Large intestine (tissue), 3 donors: ENCODE results near the gene DDO. TPM values are rescaled to one million over a fixed set of nuclear protein-coding genes. Genes with fewer than 3 reads are reported as not detected.

ENCODE experiments used
- DNase-seq, 2 donors: peaks; one replicate each; pipeline versions ENCODE4 v3.0.0 to v3.0.0-alpha.2; 2013
- H3K27ac ChIP-seq: one replicate; pipeline ENCODE4 v1.5.1; 2013; ENCODE audit warnings: low read length
- H3K27me3 ChIP-seq: 2 replicates; pipeline ENCODE4 v1.6.1; 2013; ENCODE audit warnings: low read length; ENCODE audit not compliant: control insufficient read depth, insufficient read depth
- H3K36me3 ChIP-seq: 2 replicates; pipeline ENCODE4 v1.6.1; 2013; ENCODE audit warnings: low read length; ENCODE audit not compliant: control insufficient read depth, insufficient read depth
- H3K4me1 ChIP-seq: one replicate; pipeline ENCODE4 v1.6.1; 2013; ENCODE audit warnings: low read length; ENCODE audit not compliant: control insufficient read depth, insufficient read depth
- H3K4me3 ChIP-seq: one replicate; pipeline ENCODE4 v1.5.1; 2013; ENCODE audit warnings: low read length
- H3K9me3 ChIP-seq: one replicate; pipeline ENCODE4 v1.6.1; 2013; ENCODE audit warnings: mild to moderate bottlenecking, low read depth, low read length, moderate library complexity; ENCODE audit not compliant: control insufficient read depth
- WGBS: methylation state at CpG from one replicate; pipeline ENCODE4 v1.1.5; 2013; ENCODE audit warnings: low lambda C conversion rate; ENCODE audit not compliant: insufficient coverage; 5-methylcytosine and 5-hydroxymethylcytosine counted together
- polyA plus RNA-seq: library from polyadenylated mRNA; unstranded; fragments of 120-200 nt; gene quantifications from one replicate; pipeline ENCODE4 v1.2.1, GENCODE V29; 2013

The DDO gene
- polyA plus RNA-seq, 1 donor = 5.2 TPM

DNA sequence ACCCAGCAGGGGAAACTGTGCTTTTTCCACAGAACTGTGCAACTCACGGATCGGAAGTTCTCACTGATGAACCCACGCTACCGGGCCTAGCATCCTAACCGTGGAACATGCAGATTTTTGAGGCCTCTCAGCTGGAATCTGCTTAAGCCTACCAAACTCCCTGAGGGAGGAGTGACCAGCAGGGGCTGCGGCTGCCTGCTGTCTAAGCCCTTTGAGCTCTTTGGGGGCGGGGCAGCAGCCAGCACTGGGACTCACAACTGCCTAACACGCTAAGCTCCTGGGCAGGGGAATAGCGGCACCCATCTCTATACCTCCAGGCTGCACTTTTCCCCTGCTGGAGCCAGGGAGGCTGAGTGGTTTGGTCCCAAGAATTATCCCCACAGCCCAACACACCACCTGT, 36.8 kb downstream of the DDO start:
- Histone ChIP-seq H3K9me3 (no peaks in the 10 kb centered on the region), H3K36me3 (no peaks in the 10 kb centered on the region), H3K4me1 (no peaks in the 10 kb centered on the region), H3K4me3 (no peak overlapping the region), H3K27me3 (no peaks in the 10 kb centered on the region), H3K27ac (no peak overlapping the region)
- no peak for DNase-seq
- no CpG with 5 or more reads among the region's 9 CpGs for WGBS

DNA sequence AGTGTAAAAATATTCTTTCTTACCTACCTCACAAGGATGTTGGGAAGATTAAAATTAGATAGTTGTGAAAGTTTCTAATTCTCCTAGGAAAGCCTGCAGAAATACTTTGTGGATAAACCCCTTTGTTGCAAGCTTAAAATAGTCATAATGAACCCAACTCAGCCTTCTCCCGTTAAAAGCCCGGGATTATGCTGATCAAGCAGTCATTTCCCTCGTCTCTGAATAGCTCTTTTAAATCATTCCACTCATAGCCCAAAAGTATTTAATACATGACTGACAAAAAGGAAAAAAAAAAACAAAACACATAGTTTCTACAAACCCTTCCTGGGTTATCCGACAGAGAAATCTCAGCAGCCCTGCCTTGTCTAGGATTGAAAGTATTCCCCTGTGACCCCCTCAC, 46.3 kb downstream of the DDO start:
- no CpG with 5 or more reads among the region's 4 CpGs for WGBS
- H3K27ac ChIP-seq = no peak overlapping the region

DNA sequence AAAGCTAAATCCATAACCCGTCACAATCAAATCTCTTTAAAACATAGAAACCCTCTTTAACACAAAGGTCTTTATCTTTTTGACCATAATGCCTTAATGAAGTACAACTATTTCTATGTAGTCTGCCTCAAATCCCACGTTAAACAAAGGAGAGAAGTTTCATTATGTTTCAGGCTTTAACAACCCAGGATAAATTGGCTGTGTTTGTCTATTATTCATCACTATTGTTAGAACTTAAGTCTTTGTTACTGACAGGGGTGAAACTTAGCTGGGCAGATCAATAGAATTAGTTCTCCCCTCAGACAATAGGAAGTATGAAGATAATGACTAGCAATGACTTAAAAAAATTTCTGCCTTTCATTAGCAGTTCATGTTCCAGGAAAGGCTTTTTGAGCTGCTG, 47.1 kb downstream of the DDO start:
- Histone ChIP-seq H3K27ac (no peak overlapping the region), H3K4me3 (no peak overlapping the region), H3K27me3 (no peaks in the 10 kb centered on the region), H3K9me3 (no peaks in the 10 kb centered on the region), H3K36me3 (no peaks in the 10 kb centered on the region), H3K4me1 (no peaks in the 10 kb centered on the region)
- no peak for DNase-seq
- 100% methylated on average over 1 of the region's 2 CpGs for WGBS

More for the DNA sequence above, 46.3 kb downstream of the DDO start:
- no peaks in the 10 kb centered on the region for H3K9me3 ChIP-seq
- no peaks in the 10 kb centered on the region for H3K27me3 ChIP-seq
- H3K36me3 ChIP-seq = no peaks in the 10 kb centered on the region
- no peak overlapping the region for H3K4me3 ChIP-seq
- no peak for DNase-seq
- no peaks in the 10 kb centered on the region for H3K4me1 ChIP-seq

DNA sequence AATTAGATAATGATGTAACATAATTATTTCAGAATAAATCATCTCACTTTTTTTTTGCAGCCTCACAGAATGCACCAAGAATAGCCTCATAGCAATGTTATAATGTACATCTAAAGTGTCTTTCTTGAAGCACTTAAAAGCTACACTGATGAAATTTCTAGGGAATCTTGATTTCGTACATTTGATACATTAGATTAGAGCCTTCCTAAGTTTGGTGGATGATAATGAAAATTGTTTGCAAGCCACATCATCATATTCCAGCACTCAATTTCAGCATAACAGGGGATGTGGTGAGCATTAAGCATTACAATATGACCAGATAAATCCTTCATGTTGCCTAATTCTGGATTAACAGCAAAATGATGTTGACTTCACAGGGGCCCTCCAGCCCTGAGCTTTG, 47.5 kb downstream of the DDO start:
- no peaks in the 10 kb centered on the region for H3K4me1 ChIP-seq
- H3K9me3 ChIP-seq = no peaks in the 10 kb centered on the region
- no peak overlapping the region for H3K27ac ChIP-seq
- no peak for DNase-seq
- H3K27me3 ChIP-seq = no peaks in the 10 kb centered on the region
- no peaks in the 10 kb centered on the region for H3K36me3 ChIP-seq
- no CpG with 5 or more reads among the region's 1 CpG for WGBS
- H3K4me3 ChIP-seq = no peak overlapping the region

DNA sequence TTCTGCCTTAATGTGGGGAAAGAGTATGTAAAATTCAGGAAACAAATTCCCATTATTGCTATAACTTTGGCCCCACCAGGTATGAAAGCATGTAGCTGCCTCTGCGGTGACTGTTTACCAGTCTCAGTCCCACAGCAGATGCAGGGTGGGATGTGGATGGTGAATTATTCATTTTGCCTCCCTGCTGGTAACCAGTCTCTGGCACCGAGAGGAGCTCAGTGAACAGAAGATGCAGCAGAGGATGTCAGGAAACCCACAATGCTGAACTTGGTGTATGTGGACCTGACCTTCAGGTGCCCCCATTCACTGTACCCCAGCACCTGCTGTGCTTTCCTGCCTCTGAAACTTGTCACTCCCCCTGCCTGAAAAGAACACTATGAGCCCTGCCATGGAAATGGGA, 48.4 kb downstream of the DDO start:
- H3K9me3 ChIP-seq = no peaks in the 10 kb centered on the region
- H3K4me3 ChIP-seq = no peak overlapping the region
- no peaks in the 10 kb centered on the region for H3K4me1 ChIP-seq
- WGBS = no CpG with 5 or more reads among the region's 2 CpGs
- DNase-seq = no peak
- no peaks in the 10 kb centered on the region for H3K27me3 ChIP-seq
- no peaks in the 10 kb centered on the region for H3K36me3 ChIP-seq
- H3K27ac ChIP-seq = no peak overlapping the region

DNA sequence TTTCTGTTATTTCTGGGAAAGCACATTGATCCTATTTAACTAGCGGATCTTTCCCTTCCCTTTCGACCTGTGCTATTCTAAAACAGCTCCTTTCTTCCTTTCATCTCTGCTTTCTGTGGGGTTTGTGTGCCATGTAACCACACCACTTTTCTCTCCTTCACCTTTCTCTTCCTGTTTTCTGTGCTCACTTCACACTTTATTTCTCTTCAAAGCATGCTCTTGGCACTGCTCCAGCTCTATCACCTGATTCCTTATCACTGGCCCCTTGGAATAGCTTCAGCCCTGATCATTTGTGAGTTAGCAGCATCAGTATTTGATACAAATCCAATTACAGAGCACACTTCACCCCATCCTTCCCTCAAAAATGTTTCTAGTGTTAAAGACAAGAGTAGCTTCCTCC, 49.1 kb downstream of the DDO start:
- peak; percentile 44 to 60 for DNase-seq
- Histone ChIP-seq H3K9me3 (no peaks in the 10 kb centered on the region), H3K27ac (no peak overlapping the region), H3K4me3 (no peak overlapping the region), H3K4me1 (no peaks in the 10 kb centered on the region), H3K27me3 (no peaks in the 10 kb centered on the region), H3K36me3 (no peaks in the 10 kb centered on the region)
- no CpG with 5 or more reads among the region's 2 CpGs for WGBS

DNA sequence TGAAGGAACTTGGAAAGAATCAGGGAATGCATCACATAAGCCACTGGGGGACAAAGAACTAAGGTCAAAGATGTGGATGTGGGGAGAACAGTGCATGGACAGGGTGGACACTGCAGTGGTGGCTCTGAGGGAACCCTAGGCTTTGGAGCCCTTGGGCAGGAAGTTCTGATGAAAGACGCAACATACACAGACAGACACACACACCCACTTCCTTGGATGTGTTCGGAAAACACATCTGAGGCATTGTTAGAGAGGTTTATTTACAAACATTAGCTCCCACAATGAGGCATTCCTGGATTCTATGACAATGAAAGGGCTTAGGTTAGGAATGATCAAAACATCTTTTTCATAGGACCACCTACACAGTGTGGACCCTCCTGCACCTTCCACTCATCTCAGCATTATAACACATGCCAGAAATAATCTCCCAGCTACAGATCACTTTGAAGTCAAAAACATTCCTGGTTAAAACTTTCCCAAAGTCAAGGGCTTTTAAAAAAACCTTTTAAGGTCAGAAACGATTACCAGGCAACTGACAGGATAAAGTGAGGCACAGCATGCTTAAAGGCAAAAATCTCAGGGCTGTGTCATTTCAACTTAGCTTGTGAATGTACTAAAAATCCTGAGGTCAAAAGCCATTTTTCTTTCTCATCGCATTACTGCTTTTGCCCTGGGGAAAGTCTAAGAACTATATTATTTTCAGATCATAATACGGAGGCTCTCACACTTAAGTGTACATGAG, 50.8 kb downstream of the DDO start:
- WGBS = 100% methylated on average over 1 of the region's 5 CpGs
- Histone ChIP-seq H3K4me1 (no peaks in the 10 kb centered on the region), H3K27me3 (peaks cover 3% of the 10 kb centered on the region), H3K4me3 (no peak overlapping the region), H3K9me3 (no peaks in the 10 kb centered on the region), H3K36me3 (no peaks in the 10 kb centered on the region), H3K27ac (no peak overlapping the region)
- DNase-seq = no peak

DNA sequence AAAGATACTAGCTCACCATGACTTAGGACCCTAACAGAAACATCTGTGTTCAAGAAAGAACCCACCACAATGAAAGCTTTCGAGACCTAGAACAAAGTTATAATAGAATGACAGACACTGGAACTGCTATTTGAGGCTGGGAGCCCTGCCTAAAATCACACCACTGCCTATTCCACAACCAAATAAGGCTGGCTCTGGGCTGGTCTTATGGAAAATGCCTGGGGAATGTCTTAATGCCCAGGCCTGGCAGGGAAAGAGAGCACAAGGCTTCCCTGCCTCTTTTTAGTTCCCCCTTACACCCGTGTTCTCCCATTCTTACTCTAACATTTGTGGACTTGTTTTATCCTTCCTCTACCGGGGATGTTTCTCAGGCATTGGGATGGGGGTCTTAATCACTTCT, 51.6 kb downstream of the DDO start:
- 100% methylated on average over 1 of the region's 3 CpGs for WGBS
- no peak overlapping the region for H3K4me3 ChIP-seq
- no peaks in the 10 kb centered on the region for H3K36me3 ChIP-seq
- DNase-seq = no peak
- H3K9me3 ChIP-seq = no peaks in the 10 kb centered on the region
- peaks cover 10% of the 10 kb centered on the region for H3K27me3 ChIP-seq
- H3K27ac ChIP-seq = no peak overlapping the region
- no peaks in the 10 kb centered on the region for H3K4me1 ChIP-seq

DNA sequence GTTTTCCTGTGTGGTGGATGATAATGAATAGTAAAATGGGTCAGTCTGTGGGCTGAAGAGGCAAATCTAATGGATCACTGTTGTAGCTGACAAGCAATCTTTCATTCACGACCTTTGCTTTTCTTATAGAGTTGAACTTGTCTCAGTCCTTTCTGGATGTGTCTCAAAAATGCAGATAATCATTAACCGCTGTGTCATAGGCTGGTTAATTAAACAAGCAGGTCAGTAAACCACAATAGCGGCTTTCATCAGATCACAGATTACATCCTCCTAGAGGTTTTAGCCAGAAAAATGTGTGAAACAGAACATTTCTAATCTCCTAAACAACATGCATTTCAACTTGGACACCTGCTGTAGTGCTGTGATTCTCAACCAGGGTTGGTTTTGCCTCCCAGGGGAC, 54.7 kb downstream of the DDO start:
- DNase-seq = peak in 1 of 2 donors; percentile 44
- Histone ChIP-seq H3K36me3 (no peaks in the 10 kb centered on the region), H3K4me3 (no peak overlapping the region), H3K4me1 (peaks cover 4% of the 10 kb centered on the region), H3K27me3 (peaks cover 30% of the 10 kb centered on the region), H3K27ac (no peak overlapping the region), H3K9me3 (no peaks in the 10 kb centered on the region)
- WGBS = no CpG with 5 or more reads among the region's 3 CpGs

DNA sequence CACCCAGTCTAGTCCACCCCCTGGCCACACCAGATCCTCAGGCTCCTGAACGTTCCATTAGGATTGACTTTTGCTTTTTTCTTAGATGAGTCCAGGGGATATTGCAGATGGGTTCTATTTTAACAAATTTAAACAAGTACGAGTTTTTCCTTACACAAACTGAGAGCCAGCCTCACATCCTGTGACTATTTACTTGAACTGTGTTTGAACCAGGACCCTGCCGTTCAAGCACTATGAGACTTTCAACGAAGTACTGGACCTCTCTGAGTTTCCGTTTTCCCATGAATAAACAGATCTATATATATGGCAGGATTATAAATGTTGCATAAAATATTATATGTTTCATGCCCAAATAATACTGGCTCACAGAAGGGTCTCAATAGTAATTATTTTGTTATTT, 55.8 kb downstream of the DDO start:
- Histone ChIP-seq H3K36me3 (no peaks in the 10 kb centered on the region), H3K27ac (peak overlapping the region; percentile 49), H3K27me3 (peaks cover 30% of the 10 kb centered on the region), H3K4me3 (no peak overlapping the region), H3K9me3 (no peaks in the 10 kb centered on the region), H3K4me1 (peaks cover 8% of the 10 kb centered on the region)
- no peak for DNase-seq
- 100% methylated on average over 2 of the region's 5 CpGs for WGBS

DNA sequence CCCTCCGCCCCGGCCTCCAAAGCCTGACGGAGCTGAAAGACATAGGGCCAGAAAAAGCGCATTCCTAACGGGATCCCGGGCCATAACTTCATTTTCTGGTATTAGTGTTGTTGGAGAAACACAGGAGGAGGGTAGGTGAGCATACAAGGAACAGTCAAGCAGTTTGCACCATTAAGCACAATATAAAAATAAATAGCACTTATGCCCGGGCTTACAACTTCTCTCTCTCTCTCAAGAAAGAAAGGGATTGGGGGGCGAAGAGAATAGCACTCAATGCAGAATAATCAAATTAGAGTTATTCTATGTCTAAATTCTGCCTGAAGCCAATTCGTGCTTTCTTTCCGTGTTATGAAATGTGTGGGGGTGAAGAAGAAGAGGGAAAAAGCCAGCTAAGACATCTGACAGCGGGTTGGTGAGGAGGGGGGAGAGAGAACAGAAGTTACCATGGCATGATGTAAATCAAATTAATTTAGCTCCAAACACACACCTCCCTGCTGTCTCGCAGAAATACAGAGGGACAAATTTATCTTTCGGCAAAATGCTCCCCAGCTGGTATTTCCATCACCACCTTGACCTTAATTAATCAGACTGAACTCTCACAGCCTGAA, 56.7 kb downstream of the DDO start:
- peak overlapping the region; percentile 31 for H3K4me3 ChIP-seq

More for the DNA sequence above, 56.7 kb downstream of the DDO start:
- H3K9me3 ChIP-seq = no peaks in the 10 kb centered on the region
- no CpG with 5 or more reads among the region's 13 CpGs for WGBS
- H3K36me3 ChIP-seq = no peaks in the 10 kb centered on the region
- H3K27me3 ChIP-seq = peaks cover 30% of the 10 kb centered on the region
- peaks cover 8% of the 10 kb centered on the region for H3K4me1 ChIP-seq
- peak overlapping the region; percentile 49 for H3K27ac ChIP-seq
- no peak for DNase-seq
